HK-2 (cell line): ENCODE data around the gene CASP1.
"Not testable (repeated sequence)": the region's sequence is repeated elsewhere in the genome, so short reads cannot be mapped to it uniquely, and the experiment has no call there.

Experiments used
- DNase-seq: peaks from one replicate; pipeline ENCODE4 v3.0.0-alpha.2; 2018; ENCODE audit not compliant: unreplicated experiment

Gene CASP1

DNA sequence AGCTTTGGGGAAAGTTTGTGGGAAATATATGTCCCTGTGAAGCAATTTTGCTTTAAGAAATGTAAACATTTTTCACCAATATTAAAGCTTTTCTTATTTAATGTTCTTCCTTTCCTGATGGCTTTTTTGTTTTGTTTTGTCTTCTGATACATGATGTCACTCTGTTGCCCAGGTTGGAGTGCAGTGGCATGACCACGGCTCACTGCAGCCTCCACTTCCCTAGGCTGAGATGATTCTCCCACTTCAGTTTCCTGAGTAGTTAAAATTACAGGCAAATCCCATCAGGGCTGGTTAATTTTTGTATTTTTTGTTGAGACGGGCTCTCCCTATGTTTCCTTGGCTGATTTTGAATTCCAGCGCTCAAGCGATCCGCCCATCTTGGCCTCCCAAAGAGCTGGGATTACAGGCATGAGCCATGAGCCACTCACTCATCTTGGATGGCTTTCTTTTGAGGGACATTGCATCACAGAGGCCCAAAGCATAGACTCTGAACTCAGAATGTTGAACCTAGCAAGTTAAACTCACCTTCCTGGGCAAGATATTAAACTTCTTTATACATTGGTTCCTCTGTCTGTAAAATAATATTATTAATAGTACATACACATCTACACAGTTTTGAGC lies 10.8 kb upstream of the CASP1 start:
- DNase-seq = no peak

GRCh38 chr11:105044557-105045524 lies 9.9 kb upstream of the CASP1 start, which contains the start of gene CARD16:
TSS of gene CARD16 (minus strand) at chr11:105045335. CDS start at chr11:105045297, 38 bp downstream.
- DNase-seq = not testable (repeated sequence)

DNA sequence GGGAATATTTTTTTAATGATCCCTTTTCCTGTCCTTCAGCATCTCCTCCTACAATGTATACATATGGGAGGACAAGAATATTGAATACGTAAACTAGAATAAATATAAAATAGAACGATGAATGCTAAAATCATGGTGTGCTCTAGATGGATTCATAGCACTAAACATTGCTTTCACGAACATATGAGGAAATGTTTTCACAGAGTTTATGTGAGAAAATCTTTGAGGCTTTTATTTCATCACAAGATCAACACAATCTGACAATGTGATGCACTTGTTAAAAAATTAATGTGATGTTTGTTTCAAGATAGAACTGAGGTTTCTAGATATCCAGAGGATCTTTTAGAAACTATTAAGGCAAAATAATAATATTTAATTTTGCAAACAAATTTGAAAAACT lies 7.2 kb upstream of the CASP1 start:
- no peak for DNase-seq

DNA sequence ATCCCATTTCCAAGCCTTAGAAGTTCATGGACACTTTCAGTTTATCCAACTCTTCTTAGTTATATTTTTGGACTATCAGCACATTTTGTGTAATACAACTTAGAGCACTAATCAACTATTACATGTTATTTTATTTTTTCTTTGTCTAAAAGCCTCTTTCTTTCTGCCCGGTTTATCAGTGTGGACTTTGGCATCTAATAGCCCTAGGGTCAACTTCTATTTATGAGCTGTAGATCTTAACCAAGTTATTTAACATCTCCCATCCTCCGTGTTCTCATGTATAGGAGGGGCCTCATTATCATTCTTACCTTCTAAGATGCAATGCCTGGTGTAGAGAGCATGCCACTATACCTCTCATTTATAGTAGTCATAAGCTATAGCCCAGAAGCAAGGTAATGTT lies 5.8 kb upstream of the CASP1 start:
- DNase-seq = no peak

DNA sequence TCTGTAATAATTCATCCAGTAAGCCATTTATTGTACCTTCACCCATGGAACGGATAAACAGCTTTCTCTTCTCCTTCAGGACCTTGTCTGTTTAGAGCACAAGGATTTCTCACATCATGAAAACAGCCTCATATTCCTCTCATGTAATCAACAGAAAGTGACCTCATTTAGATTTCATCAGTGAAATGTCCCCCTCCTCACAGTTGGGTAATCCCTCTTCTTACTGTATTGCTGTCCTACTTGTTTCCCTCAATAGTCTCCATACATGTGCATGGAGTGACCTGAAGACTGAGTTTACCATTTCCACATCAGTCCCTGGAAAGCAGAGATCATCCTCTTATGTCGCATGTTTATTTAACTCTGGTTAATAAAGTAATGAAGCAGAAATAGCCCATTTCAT lies 556 bp downstream of the CASP1 start:
- DNase-seq = not testable (repeated sequence)

GRCh38 chr11:105033781-105034180 lies 1.2 kb downstream of the CASP1 start:
- no peak for DNase-seq

GRCh38 chr11:105033343-105033742 lies 1.6 kb downstream of the CASP1 start:
- DNase-seq = no peak

DNA sequence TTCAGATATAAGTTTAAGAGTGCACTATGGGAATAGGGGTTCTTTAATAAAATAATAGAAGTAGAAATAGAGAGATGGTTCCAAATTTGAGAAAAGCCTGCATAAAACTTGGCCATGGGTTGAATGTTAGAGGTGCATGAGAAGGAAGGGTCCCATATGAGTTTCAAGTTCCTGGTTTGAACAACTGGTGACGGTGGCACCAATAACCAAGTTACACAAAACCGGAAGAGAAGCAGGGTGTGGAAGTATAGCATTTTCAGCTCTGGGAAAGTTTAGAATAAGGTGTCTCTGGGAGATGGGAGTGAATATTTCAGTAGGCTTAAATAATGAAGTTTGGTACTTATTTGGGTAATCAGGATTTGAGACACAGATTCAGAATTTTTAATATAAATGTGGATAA lies 2.4 kb downstream of the CASP1 start:
- DNase-seq = no peak

GRCh38 chr11:105027678-105028077 lies 7.3 kb downstream of the CASP1 start:
- DNase-seq = no peak

DNA sequence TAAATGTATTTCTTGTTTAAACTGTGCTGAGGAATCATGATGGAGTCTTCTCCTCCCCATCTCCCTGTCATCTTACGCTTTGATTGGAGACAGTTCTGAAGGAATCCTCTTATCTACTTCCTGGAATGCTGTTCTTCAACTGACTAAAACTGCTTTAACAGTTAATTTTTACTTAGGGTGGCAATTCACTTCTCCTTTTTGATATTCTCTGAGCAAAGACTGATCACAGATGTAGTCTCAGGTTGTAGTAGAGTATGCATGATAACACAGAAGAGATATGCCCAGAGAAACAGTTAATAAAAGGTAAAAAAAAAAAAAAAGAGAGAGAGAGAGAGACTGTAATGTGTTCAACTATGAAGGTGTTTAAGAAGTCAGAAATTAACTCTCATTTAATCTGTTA lies 10.6 kb downstream of the CASP1 start:
- DNase-seq = no peak

DNA sequence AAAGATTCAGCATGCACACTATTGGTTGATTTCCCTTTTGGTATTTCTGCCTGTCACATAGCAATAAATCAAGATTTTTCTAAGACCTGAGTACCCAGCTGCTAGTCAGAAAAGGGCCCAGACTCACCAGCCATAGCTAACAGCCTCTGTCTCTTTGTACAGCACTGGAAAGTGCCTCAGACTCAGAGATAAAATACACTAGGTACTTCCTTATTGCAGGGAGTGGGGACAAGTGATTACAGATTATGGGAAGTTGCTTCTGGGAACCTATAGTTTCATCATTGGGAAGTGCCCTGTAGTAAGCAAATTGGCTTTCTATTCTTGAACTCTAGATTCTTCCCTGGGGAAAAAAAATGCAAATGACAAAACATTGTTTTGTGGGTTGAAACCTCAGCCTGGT lies 11.9 kb downstream of the CASP1 start, which contains the start of gene CASP5:
CASP5 (minus strand) TSS at position 166 of the 400 bp plus-strand sequence; CDS start at position 134, 32 bp downstream.
- DNase-seq = no peak

- DNase-seq = no peak
These were observed 12.4 kb downstream of the CASP1 start for GRCh38 chr11:105022527-105022926.

DNA sequence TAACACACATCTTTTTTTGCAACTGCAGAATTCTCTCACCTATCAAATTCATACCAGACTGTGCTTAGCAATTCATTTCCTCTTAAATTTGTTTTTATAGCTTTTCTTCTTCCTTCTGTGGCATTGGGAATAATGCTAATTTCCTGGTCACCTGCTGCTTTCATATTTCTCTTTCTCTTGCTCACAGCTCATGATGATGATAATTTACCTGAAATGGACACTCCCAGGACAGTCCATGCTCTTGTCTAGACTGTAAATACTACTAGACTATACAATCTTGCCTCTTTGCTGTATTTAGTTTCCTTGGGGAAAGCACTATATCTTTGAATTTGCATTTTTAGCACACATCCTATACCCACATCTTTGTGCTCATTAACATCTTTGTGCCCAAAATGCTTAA lies 27.5 kb downstream of the CASP1 start:
- DNase-seq = no peak

GRCh38 chr11:105005451-105005845 lies 29.5 kb downstream of the CASP1 start:
- DNase-seq = no peak

DNA sequence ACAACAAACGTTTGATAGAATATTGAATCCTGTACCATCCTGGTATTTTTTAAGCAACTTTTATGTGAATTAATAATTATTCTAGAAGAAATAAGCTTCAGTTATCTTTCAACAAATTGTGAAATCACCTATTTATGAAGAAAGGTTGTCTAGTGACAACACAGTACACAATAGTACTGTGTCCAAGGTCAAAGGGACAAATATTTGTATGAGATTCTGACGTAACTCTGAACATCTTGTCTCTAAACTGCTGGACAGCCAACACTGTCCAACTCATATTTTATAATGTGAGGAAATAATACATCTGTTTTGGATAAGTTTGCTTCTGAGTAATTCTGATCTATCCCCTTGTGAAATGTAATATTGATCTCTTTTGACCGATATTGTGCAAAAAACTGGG lies 30.9 kb downstream of the CASP1 start:
- DNase-seq = no peak

DNA sequence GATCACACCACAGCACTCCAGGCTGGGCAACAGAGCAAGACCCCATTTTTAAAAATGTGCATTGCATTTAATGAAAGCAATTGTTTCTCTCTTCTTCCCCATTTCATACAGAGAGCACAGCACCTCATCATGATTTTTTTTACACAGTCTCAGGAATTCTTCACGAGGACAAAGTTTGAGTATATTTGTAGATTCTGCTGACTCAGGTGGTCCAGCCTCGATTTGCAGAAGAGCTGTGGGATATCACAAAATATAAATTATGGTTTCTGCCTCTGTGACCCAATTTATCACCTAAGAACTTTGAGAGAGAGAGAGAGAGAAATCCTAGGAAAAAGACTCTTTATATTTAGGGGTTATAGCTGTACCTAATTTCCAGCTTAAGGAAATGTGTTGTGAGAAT lies 31.8 kb downstream of the CASP1 start:
- DNase-seq = no peak

GRCh38 chr11:105000797-105001196 lies 34.1 kb downstream of the CASP1 start:
- DNase-seq = no peak

DNA sequence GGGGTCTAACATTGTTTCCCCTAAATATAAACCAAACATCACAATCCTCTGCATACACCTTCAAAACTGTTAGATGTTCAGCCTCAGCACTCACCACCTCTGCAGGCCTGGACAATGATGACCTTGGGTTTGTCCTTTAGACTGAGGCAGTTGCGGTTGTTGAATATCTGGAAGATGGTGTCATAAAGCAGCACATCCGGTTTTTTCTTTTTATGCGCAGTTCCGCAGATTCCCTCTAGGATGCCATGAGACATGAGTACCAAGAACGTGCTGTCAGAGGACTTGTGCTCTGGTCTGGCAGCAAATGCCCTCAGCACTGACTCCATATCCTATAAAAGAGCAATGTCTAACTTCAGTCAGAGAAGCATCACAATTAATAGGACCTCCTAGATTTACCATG lies 34.8 kb downstream of the CASP1 start:
- no peak for DNase-seq

- no peak for DNase-seq
These were observed 35.2 kb downstream of the CASP1 start for GRCh38 chr11:104999721-105000120.

GRCh38 chr11:104997288-104997687 lies 37.7 kb downstream of the CASP1 start:
- no peak for DNase-seq

- DNase-seq = no peak
These were observed 39.9 kb downstream of the CASP1 start for GRCh38 chr11:104995001-104995408.

- DNase-seq = no peak
These were observed 42.2 kb downstream of the CASP1 start for GRCh38 chr11:104992781-104993180.

DNA sequence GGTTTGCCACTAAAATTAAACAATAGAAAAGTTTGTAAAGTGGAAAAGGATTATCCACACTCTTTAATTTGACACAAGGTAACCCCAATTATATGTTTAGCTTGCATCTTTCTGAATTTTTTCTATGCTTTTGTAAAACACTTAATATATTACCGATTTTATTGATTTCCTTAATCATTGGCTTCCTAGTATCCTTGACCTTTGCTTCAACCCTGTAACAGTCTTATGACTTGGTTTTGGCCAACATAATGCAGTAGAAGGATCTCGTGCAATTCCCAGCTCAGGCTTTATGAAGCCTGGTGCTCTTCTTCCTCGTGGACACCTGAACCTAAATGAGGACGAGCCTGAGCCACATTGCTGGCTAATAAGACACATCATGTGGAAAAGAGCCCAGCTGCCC lies 43.0 kb downstream of the CASP1 start:
- DNase-seq = no peak
